HCEC 1CT (cell line): ENCODE data around the gene LRRC30.

Source experiments
- DNase-seq: peaks from one replicate; pipeline ENCODE4 v3.0.0-alpha.2; 2017

LRRC30 gene

GRCh38 chr18:7242926-7243325 is 12.0 kb downstream of the LRRC30 start:
- DNase-seq = no peak

GRCh38 chr18:7248877-7249276 is 18.0 kb downstream of the LRRC30 start:
- no peak for DNase-seq

GRCh38 chr18:7254163-7254562 is 23.3 kb downstream of the LRRC30 start:
- no peak for DNase-seq

GRCh38 chr18:7255054-7255453 is 24.2 kb downstream of the LRRC30 start:
- DNase-seq = no peak

- DNase-seq = no peak
Measured at GRCh38 chr18:7255643-7256042, 24.8 kb downstream of the LRRC30 start.

- DNase-seq = no peak
Measured at GRCh38 chr18:7256618-7257425, 25.9 kb downstream of the LRRC30 start.

GRCh38 chr18:7257426-7257740 is 26.5 kb downstream of the LRRC30 start:
- DNase-seq = no peak

- DNase-seq = no peak
Measured at GRCh38 chr18:7259475-7259874, 28.6 kb downstream of the LRRC30 start.

GRCh38 chr18:7261199-7261598 is 30.3 kb downstream of the LRRC30 start:
- DNase-seq = no peak

- no peak for DNase-seq
Measured at GRCh38 chr18:7267973-7268372, 37.1 kb downstream of the LRRC30 start.

- DNase-seq = no peak
Measured at GRCh38 chr18:7269942-7270341, 39.1 kb downstream of the LRRC30 start.

- DNase-seq = peak; percentile 71
Measured at GRCh38 chr18:7272311-7273049, 41.6 kb downstream of the LRRC30 start.

GRCh38 chr18:7273301-7273921 is 42.5 kb downstream of the LRRC30 start:
- peak; percentile 77 for DNase-seq

- no peak for DNase-seq
Measured at GRCh38 chr18:7281579-7281978, 50.7 kb downstream of the LRRC30 start.
